Astrocyte (in vitro differentiated cells and primary cell): ENCODE results near the gene LGALSL. TPM values are rescaled to one million over a fixed set of nuclear protein-coding genes. Genes with fewer than 3 reads are reported as not detected.

ENCODE experiments used
- DNase-seq: peaks from one replicate; pipeline ENCODE4 v3.0.0-alpha.2; 2010; ENCODE audit warnings: low read depth
- FAIRE-seq: peaks from 2 replicates; lab custom pipeline; 2011; peaks lifted over from hg19 to GRCh38; lab: Jason Lieb, UNC
- H2AFZ ChIP-seq: 2 replicates; pipeline ENCODE4 v1.6.0; 2012; ENCODE audit warnings: low read depth, low read length, inconsistent platforms
- H3K27ac ChIP-seq: 2 replicates; pipeline ENCODE4 v1.5.1; 2011; ENCODE audit warnings: low read depth, low read length, inconsistent platforms
- H3K27me3 ChIP-seq: 2 replicates; pipeline ENCODE4 v1.6.0; 2011; ENCODE audit warnings: low read length, inconsistent platforms; ENCODE audit not compliant: insufficient read depth
- H3K36me3 ChIP-seq: 2 replicates; pipeline ENCODE4 v1.5.1; 2011; ENCODE audit warnings: low read length, inconsistent platforms; ENCODE audit not compliant: insufficient read depth
- H3K4me1 ChIP-seq: 2 replicates; pipeline ENCODE4 v1.5.1; 2011; ENCODE audit warnings: low read length, inconsistent platforms; ENCODE audit not compliant: insufficient read depth
- H3K4me2 ChIP-seq: 2 replicates; pipeline ENCODE4 v1.6.0; 2012; ENCODE audit warnings: low read length, inconsistent platforms
- H3K4me3 ChIP-seq: 2 replicates; pipeline ENCODE4 v1.5.1; 2011; ENCODE audit warnings: low read depth, mild to moderate bottlenecking, low read length, inconsistent platforms; ENCODE audit not compliant: insufficient read depth
- H3K79me2 ChIP-seq: 2 replicates; pipeline ENCODE4 v1.6.0; 2012; ENCODE audit warnings: mild to moderate bottlenecking, low read length, inconsistent platforms; ENCODE audit not compliant: insufficient read depth
- H3K9ac ChIP-seq: 2 replicates; pipeline ENCODE4 v1.6.0; 2012; ENCODE audit warnings: mild to moderate bottlenecking, low read length, inconsistent platforms
- H3K9me3 ChIP-seq: 2 replicates; pipeline ENCODE4 v1.5.1; 2012; ENCODE audit warnings: low read depth, mild to moderate bottlenecking, low read length, inconsistent platforms; ENCODE audit not compliant: insufficient read depth
- H4K20me1 ChIP-seq: 2 replicates; pipeline ENCODE4 v1.6.0; 2012; ENCODE audit warnings: low read length, inconsistent platforms; ENCODE audit not compliant: insufficient read depth
- H3K27ac Mint-ChIP-seq: one replicate; pipeline ENCODE4 v1.8.0; 2021; ENCODE audit warnings: mild to moderate bottlenecking, mixed read lengths; ENCODE audit not compliant: unreplicated experiment
- H3K27me3 Mint-ChIP-seq: one replicate; pipeline ENCODE4 v1.8.0; 2021; ENCODE audit warnings: low read depth, mixed read lengths; ENCODE audit not compliant: unreplicated experiment
- H3K36me3 Mint-ChIP-seq: one replicate; pipeline ENCODE4 v1.8.0; 2021; ENCODE audit warnings: low read depth, mixed read lengths; ENCODE audit not compliant: unreplicated experiment
- H3K4me1 Mint-ChIP-seq: one replicate; pipeline ENCODE4 v1.8.0; 2021; ENCODE audit warnings: low read depth, mixed read lengths; ENCODE audit not compliant: unreplicated experiment
- H3K4me3 Mint-ChIP-seq: one replicate; pipeline ENCODE4 v1.8.0; 2021; ENCODE audit warnings: mild to moderate bottlenecking, moderate library complexity, mixed read lengths; ENCODE audit not compliant: unreplicated experiment
- H3K9me3 Mint-ChIP-seq: one replicate; pipeline ENCODE4 v1.8.0; 2021; ENCODE audit warnings: mild to moderate bottlenecking, mixed read lengths; ENCODE audit not compliant: unreplicated experiment
- CTCF ChIP-seq: IDR thresholded peaks from 2 replicates; pipeline ENCODE4 v1.5.1; 2011; ENCODE audit warnings: low read depth, mild to moderate bottlenecking, inconsistent platforms, low read length, moderate library complexity; ENCODE audit not compliant: insufficient read depth
- EZH2 ChIP-seq: IDR thresholded peaks from 2 replicates; pipeline ENCODE4 v1.6.1; 2012; ENCODE audit warnings: mild to moderate bottlenecking, low read length, inconsistent platforms; ENCODE audit not compliant: insufficient read depth
- total RNA-seq: library from RNA; stranded (reverse); gene quantifications from 2 replicates; pipeline ENCODE4 v1.2.1, GENCODE V29; 2021

Gene LGALSL
- total RNA-seq, 1 donor from 2014 or later, result 14.0 TPM

GRCh38 chr2:64467096-64467843 lies 13.3 kb downstream of the LGALSL start:
- Mint-ChIP-seq H3K9me3 (peaks cover 2% of the 10 kb centered on the region), H3K4me1 (peaks cover 3% of the 10 kb centered on the region), H3K27me3 (peaks cover 12% of the 10 kb centered on the region), H3K36me3 (no peaks in the 10 kb centered on the region), H3K27ac (no peak overlapping the region), H3K4me3 (no peak overlapping the region)
- H3K9ac ChIP-seq, result no peak overlapping the region
- H3K4me2 ChIP-seq, result no peak overlapping the region
- H3K79me2 ChIP-seq, result no peaks in the 10 kb centered on the region
- FAIRE-seq (no peak), DNase-seq (no peak)
- no peaks in the 10 kb centered on the region for H3K9me3 ChIP-seq
- no peak overlapping the region for H3K27ac ChIP-seq
- TF ChIP-seq CTCF (no peak), EZH2 (no peak)
- no peaks in the 10 kb centered on the region for H3K4me1 ChIP-seq
- H3K36me3 ChIP-seq, result no peaks in the 10 kb centered on the region
- H2AFZ ChIP-seq, result no peak overlapping the region
- H4K20me1 ChIP-seq, result no peaks in the 10 kb centered on the region
- no peak overlapping the region for H3K4me3 ChIP-seq
- peaks cover 11% of the 10 kb centered on the region for H3K27me3 ChIP-seq

GRCh38 chr2:64469261-64469660 lies 15.3 kb downstream of the LGALSL start:
- peaks cover 2% of the 10 kb centered on the region for H3K9me3 Mint-ChIP-seq
- Histone ChIP-seq H2AFZ (no peak overlapping the region), H3K4me1 (no peaks in the 10 kb centered on the region), H3K36me3 (no peaks in the 10 kb centered on the region), H3K9me3 (no peaks in the 10 kb centered on the region), H3K9ac (no peak overlapping the region), H3K4me3 (no peak overlapping the region), H4K20me1 (no peaks in the 10 kb centered on the region), H3K79me2 (no peaks in the 10 kb centered on the region), H3K27ac (no peak overlapping the region), H3K27me3 (peaks cover 14% of the 10 kb centered on the region), H3K4me2 (no peak overlapping the region)
- no peak for DNase-seq
- TF ChIP-seq EZH2, result no peak
- TF ChIP-seq CTCF, result no peak
- H3K4me3 Mint-ChIP-seq, result no peak overlapping the region
- peaks cover 23% of the 10 kb centered on the region for H3K27me3 Mint-ChIP-seq
- H3K27ac Mint-ChIP-seq, result no peak overlapping the region
- peaks cover 3% of the 10 kb centered on the region for H3K4me1 Mint-ChIP-seq
- no peak for FAIRE-seq
- H3K36me3 Mint-ChIP-seq, result no peaks in the 10 kb centered on the region

GRCh38 chr2:64470071-64470470 lies 16.1 kb downstream of the LGALSL start:
- no peaks in the 10 kb centered on the region for H3K36me3 ChIP-seq
- H3K4me1 ChIP-seq, result no peaks in the 10 kb centered on the region
- peaks cover 27% of the 10 kb centered on the region for H3K27me3 Mint-ChIP-seq
- H3K9ac ChIP-seq, result no peak overlapping the region
- H3K27me3 ChIP-seq, result peaks cover 18% of the 10 kb centered on the region
- no peak overlapping the region for H2AFZ ChIP-seq
- H3K9me3 Mint-ChIP-seq, result peaks cover 2% of the 10 kb centered on the region
- H3K27ac Mint-ChIP-seq, result no peak overlapping the region
- no peak overlapping the region for H3K4me3 Mint-ChIP-seq
- H3K4me1 Mint-ChIP-seq, result peaks cover 3% of the 10 kb centered on the region
- FAIRE-seq (no peak), DNase-seq (no peak)
- H3K4me2 ChIP-seq, result no peak overlapping the region
- no peaks in the 10 kb centered on the region for H4K20me1 ChIP-seq
- H3K9me3 ChIP-seq, result no peaks in the 10 kb centered on the region
- no peak overlapping the region for H3K27ac ChIP-seq
- H3K4me3 ChIP-seq, result no peak overlapping the region
- no peaks in the 10 kb centered on the region for H3K36me3 Mint-ChIP-seq
- TF ChIP-seq EZH2 (no peak), CTCF (no peak)
- H3K79me2 ChIP-seq, result no peaks in the 10 kb centered on the region
